Measurements from ENCODE around the gene BAG5.
A peak's percentile ranks its signal among the peaks of the same experiment; 100 is the strongest.

Gene BAG5

DNA sequence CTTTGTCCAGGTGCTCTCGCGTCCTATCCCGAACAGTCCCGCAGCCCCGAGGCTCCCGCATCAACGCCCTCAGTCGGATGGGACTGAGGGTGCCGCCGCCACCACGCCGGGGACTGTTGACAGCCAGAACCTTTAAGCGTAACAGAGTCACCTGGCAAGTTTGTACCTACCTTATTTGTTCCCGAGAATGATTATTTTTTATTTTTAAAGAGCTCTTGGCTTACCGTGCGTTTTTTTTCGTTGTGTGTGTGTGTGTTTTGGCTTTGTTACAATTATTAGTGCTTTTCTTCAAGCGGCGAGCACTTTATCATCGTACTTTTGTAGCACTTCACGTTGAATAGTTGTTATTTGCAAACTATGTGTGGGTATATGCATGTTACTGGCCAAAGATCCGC, 766 bp upstream of the BAG5 start:
- no peak for DNase-seq

DNA sequence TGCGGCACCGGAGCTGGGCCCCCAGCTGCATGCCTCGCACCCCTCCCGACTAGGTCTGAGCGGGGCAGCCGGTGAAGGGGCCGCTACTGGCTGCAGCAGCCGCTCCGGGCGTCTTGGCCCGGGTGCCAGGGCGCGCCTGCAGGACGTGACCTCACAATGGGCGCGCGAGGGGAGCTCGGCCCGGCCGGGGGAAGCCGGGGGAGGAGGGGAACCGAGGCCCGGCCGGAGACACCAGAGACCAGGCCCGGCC, 353 bp downstream of the BAG5 start:
- peak; percentile 42 for DNase-seq

DNA sequence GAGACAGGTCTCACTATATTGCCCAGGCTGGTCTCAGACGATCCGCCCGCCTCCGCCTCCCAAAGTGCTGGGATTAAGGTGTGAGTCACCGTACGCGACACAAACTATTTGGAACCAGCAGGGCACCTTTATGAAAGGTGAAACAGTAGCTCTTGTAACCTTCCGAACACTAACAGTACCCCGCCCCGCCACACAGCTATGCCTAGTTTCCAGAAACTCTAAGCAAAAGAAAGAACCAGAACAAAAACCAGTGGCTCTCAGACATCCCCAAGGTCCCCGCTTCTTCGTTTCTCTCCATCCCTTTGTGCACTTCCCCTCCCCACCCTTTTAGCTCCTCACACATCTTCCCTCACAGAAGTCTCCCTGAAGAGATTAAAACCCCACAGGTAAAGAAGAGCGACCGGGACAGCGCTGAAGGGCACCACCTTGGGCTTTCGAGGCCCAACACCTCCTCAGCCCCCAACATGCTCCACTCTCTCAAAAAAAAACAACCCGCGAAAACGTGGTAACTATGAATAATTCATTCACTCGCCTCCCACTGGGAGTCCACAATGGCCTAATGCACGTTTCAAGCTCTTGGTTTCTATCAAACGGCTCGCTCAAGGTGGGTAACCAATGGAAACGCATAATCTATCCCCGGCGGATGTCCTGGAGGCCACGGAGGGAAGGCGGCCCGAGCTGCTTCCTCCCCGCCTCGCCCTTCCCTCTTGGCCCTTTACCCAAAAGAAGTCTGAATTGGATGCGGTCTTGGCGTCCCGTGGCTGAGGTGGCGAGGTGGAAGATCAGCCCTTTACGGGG, 877 bp downstream of the BAG5 start:
- DNase-seq: peak; percentile 48

DNA sequence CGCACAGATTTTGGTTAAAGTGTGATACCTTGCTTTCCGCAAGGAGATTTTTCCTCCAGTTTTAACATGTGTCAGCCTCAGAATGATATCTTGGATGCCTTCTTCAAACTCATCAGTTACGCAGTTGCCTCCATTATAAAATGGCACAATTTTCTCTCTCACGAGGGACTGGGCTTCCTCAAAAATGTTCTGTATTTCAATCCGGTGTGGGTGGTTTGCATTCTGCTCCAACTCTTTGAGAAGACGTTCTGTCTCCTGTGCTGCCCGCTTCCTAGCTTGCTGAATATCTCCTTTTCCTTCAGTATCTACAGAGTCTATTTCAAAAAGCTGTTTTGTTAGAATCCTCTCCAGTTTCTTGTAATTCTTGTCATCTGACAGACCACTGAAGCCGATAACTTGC, 1.8 kb downstream of the BAG5 start:
- no peak for DNase-seq

DNA sequence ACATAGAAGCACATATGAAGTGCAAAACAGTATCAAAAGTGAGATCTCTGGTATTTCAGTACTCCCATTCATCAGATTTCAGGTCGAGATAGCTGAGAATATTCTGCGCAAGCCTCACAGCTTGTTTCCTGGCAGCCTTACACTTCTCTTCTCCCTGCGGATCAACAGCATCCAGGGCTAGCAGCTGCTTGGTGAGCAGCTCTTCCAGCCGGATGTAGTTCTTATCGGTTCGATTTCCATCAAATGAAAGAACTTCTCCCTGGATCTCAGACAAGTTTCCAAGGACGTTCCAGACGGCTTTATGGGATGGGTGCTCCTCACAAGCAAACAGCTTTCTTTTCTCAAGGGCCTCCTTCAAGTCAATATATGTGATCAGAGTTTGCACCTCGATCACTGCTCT, 2.7 kb downstream of the BAG5 start:
- no peak for DNase-seq

DNA sequence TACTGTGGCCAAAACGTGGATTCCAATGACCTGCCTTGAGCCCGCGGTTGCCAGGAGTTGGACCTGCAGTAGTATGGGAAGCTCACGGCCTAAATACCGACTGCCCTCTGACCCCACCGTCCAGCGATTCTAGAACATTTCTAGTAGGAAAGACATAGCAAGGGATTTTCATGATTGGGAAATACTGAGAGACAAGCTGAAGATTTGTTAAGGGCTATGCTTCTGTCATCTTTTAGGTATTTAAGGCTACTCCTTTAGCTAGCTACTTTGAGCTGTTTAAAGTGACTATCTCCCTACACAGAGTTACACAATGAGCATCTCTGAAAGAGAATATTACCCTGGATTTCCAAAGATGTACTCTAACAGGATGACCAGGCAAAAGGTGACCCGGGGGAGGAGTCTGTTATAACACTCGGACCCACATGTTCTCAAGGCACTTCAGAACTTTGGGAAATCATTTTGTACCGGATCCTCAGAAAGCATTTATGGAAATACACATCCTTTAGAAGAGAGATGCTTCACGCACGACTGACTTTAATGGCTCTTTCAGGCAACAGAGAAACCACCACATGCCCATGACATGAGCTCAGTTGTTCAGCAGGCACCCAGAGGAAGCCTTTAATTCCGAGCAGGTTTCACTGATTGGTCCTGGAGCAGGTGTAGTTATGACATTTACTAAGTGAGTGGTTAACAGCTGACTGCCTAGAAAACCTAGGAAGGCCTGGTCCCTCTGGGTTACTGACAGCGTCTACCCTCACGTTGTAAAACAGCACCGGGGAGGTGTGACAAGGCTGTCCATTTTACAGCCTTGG, 4.2 kb downstream of the BAG5 start:
- DNase-seq: peak; percentile 67

DNA sequence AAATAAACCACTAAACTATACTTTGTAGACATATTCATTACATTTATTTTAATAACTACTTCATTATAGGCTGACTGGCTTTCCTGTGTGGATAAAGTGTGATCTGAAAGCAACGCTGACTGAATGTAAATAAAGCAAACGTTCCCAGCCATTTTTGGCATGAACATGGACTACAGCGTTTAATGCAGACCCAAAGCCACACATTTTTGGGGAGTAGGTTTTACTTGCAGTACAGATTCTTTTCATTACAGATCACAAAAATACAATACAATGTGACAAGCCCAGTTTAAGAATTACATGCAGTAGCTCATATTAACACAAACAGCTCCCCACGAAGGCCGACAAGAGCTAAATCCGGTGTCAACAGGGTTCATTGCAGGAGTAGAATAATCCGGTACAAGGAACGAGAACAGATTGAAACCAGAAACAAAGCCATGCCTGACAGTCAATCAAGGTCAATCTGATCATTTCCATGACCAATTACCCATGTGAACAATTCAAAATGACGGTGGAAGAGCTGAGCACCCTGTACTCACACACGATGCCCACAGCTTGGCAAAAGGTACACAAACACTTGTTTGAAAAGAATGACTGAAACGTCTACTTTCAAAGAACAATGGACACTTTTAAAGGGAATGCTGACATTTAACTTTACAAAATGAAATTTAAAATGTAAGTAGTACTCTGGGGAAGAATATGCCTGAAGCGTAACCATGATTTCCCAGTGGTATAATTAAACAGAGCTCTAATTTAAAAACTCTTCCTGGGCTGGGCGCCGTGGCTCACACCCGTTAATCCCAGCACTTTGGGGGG, 5.3 kb downstream of the BAG5 start:
- DNase-seq: no peak

DNA sequence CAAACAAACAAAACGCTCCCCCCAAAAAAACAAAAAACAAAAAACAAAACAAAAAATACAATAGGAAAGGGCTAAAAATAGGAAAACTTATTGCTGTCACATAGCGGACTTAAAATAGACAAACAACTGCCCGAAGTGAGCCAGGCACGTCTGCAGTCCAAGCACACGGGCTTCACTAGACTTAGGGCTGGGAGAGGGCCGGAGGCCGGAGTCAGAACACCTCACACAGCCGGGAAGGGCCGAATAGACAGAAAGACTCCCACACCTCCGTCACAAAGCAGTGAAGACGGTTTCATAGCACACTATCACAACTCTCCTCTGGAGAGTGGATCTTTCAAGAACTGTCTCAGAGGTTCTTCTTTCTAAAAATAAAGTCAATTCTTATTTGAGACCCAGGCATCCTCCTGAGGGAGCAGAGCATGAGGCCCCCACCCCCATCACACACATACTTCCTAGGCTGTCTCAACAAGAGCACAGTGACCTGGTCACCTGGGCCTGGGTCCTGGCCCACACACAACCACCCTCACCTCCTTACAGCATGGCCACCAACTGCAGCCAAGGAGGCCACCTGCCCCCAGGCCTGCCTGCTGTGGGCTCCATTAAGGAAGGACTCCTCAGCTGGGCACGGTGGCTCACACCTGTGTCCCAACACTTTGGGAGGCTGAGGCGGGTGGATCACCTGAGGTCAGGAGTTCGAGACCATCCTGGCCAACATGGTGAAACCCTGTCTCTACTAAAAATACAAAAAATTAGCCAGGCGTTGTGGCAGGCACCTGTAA, 6.7 kb downstream of the BAG5 start:
- DNase-seq: no peak

DNA sequence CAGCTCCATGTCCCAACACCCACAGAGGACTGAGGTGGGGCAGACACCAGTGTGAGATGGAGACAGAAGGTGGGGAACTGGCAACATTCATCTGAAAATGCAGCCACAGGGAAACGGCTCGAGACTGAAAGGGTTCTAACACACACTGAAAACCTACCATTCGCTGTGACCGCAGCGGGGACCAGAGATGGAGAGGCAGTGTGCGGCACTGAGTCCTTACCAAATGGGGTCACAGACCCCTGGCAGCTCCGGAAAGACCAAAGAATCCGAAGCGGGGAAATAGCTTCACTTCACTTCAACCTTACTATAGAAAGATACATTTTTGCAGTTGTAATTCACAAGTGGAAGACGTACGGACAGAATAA, 9.6 kb downstream of the BAG5 start:
- no peak for DNase-seq

DNA sequence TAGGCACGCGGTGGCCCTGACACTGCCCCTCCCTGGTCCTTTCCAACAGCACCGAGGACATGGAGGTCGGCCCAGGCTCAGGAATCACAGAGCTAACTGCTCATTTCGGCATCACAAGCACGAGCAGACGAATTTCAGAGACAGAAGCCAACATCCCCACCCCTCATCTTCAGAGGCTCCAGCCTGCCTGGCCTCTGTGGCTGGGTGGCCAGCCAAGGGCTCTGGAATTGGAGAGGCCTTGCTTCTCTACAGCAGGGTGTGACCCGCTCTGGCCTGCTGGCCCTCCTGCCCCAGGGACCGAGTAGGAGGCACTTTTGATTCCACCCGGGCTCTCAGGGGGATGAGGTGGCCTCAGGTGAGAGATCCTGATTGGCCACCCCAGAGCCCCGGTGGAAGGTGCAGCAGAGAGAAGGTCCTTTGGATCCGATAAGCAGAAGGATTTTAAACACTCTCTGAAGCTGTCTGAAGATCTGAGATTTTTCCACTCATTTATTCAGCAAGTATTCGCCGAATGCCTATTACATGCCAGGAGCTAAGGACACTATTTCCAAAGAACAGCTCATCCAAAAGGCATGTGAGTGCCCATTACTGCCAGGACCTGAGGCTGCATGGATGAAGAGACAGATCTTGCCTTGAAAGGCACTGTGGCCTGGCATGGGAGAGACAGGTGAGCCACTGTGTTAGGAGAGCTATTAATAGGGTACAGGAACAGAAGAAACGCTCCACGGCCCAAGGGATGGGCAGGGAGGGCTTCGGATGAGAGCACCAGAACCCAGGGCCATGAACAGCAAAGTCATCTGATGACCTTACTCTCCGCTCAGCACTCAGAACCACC, 10.2 kb downstream of the BAG5 start:
- DNase-seq: no peak

DNA sequence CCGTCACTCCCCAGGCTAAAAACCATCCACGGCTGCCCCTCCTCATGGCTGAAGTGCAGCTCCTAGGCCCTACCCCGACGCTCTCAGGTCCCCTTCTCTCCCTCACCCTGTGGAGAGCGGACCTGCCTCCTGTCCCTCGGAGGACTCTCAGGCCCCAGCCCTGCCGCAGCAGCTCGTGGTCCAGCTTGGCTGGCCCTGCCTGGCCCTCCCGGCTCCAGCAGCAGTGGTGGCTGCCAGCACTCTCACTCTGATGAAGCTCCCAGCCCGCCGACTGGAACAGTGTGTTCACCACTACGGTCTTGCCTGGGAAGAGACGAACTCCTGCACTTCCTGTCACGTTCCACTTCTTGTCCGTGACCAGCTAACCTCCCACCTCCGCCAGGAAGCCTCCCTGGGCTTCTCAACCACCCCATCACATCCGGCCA, 11.1 kb downstream of the BAG5 start:
- no peak for DNase-seq

DNA sequence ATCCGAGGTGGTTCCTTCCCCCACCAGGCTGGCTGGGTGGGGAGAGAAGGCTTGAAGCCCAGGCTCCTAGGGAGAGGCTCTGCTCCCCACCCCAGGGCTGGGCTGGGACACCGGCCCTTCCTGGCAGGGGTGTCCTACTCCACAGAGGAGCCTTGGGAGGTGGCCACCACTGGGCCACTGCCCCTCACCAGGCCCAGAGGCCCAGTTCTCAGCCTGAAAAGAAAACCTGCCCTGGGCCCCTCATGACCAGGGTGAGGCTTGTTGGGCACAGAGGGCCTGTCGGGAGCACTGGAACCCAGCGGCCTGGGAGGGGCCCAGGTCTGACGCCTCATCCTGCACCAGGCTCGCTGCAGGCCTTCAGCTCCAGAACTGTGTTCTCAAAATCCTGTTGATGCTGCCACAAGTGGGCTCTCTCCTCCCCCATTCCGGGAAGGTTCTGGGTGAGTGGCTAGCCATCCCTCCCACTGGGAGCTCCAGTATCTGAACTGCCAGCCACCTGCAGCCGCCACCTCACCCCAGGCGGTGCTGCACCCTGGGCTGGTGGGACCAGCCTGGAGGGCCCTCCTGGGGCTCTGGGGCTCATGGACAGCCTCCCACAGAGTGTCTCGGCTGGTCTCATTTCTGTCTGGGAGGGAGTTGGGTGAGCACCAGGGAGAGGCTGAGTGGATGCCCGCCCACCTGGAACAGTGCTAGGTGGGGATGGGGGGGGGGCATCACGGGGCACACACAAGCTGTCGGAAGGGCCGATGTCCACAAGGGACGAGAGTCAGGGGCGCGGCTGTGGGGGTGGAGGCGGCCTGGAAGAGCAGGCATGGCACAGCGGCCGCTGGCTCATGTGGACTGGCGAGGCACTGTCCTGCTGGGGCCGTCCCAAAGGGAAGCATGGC, 11.8 kb downstream of the BAG5 start:
- DNase-seq: no peak

DNA sequence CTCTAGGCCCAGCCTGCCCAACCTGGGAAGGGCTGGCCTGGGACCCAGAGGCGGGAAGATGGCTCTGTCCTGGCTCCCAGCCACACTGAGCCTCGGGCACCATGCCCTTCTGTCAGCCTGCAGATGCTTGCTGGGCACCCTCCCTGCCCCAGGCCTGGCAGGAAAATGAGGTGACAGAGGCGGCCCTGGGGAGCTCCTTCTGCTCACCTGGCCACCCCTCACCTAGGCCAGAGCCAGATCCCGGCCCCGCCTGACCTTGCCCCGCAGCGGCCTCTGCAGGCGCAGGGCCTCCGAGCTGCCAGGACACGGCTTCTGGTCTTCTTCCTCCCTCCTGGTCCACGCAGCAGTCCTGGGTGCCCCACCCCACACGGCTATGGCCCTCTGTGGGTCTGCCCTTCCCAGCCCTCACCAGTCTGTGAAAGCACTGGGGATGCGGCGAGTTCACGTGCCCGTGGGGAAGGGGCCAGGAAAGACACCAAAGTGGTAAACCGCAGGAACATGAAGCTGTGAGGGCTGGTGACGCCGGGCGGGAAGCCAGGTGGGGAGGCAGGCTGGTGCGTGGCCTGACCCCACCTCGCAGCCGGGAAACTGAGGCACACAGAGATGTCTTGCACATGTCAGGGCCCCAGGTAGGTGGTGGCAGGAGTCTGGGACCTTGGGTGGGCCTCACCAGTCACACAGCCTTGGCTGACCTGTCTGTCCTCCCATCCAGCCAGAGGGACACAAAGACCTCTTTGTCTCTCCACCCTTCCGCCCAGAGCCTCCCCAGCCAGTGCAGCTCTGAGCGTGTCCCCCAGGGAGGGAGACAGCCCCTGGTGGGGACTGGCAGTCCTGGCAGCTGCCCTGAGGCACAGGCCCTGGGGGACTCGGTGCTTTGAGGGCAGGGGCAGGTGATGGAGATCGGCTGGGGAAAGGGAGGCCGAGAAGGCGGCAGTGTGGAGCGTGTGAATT, 12.8 kb downstream of the BAG5 start:
- DNase-seq: no peak

DNA sequence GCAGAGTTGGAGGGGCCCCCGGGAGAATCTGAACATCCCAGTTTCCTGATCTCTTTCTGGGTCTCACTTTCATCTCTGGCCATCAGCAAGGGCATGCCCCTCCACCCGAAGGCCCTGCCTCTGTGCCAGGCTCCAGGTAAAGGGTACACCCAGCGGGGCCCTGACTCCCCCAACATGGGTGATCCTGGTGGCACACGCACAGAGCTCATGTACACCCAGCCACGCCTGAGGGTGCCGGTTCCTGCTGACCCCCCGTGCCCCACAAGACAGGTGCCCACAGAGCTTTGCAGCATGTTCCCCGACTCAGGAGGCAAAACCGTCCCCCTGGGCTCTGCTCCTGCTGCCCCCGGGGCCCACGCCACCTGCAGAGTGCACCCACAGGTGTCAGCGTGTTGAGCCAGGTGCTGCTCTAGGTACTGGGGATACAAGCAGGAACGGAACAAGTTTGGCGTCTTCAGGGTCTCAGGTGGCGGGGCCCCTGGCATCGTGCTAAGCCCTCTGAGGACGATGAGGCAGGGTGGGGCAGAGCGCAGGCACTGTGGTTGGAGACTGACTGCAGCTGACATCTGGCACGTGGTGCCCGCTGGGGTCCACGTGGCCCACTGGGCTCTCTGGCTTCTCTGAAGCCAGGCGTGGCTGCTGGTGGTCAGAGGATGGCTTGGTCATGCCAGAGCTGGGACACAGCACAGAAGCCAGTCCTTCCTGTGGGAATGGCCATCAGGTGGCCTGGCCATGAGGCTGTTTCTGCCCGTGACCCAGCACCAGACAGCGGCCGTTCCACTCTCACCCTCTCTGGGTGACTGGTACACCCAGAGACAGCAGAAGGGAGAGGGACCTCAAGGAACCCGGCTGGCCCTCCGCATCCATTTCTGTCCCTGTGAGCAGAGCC, 13.8 kb downstream of the BAG5 start:
- DNase-seq: no peak

DNA sequence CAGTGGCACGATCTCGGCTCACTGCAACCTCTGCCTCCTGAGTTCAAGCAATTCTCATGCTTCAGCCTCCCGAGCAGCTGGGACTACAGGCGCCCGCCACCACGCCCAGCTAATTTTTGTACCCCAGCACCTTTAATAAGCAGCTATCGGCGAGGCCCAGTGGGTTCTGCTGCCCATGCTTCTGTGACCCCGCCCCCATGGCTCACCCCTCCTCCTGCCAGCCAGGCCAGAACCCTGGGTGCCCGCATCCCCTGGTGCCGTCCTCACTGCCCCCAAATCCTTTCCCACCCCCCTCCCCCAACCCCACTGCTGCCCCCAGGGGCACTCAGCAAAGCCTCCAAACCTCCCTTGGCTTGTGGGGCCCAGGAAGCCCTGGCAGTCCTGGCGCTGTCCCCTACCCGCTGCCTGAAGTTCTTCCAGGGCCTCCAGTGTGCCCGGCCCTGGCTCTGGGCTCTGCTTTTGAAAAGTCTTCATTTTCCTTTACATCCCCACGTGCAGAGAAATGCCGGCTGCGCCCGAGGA, 14.5 kb downstream of the BAG5 start:
- DNase-seq: no peak

DNA sequence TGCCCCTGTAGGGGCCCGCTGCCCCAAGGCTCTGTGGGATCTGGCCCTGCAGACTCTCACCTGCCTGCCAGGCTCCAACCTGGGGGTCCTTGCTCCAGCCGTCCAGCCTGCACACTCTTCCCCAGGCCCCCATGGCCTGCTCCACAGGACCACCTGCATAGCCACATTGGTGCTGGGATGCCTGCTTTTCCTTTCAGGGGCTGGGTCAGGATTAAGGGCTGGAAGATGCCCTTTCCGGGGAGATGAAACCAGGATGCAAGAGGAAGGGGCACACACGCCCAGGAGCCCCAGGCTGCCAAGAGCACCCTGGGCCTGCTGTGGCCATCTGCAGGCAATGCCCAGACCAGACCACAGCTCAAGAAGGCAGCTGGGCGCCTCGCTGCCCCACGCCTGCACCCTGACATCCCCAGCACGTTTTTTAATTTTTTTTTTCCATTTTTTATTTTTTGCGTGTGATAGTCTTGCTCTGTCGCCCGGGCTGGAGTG, 15.0 kb downstream of the BAG5 start:
- DNase-seq: no peak

DNA sequence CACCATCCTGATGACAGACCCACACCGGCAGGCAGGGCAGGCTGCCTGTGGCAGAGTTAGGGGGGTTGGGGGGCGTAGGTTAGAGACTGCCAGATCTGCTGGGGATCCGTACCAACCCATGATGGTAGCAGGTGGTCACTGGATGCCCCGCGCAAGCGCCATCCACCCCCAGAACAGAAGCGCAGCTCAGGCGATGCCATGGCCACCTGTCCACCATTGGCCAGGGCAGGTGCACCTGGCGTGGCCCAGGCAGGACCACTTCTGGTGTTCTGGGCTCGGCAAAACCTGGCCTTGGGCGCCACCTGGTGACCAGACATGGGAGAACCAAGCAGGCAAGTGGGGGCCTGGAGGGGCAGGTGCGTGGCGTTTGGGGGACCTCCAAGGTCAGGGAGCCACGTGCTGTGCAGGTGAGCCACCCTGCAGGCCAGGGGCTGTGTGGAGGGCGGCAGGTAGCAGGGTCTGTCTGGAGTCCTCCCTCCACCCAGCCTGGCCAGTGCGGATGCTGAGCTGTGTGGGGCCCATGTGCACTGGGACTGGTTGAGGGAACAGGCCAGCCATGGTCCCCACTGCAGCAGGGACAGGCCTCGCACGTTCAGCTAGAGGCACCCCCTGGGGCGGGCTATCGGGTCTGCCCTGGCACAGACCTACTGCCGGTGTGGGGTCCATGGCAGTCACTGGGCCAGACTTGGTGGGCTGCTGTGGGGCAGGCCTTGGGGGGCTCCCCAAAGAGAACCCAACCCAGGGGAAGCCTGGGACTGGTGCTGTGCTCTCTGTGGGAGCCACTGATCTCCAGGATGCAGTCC, 15.6 kb downstream of the BAG5 start:
- peak; percentile 27 for DNase-seq

Data from HCEC 1CT (cell line).